GM21526 (cell line): ENCODE data around the gene DLGAP4.

Experiments
- ATAC-seq: cut with Tn5 transposase; IDR thresholded peaks from one replicate; pipeline ENCODE4 v1.9.1; 2021; ENCODE audit warnings: moderate library complexity; ENCODE audit not compliant: unreplicated experiment, low FRiP score

The DLGAP4 gene

GRCh38 chr20:36305602-36306551 is at the start of gene DLGAP4:
DLGAP4 (plus strand) TSS chr20:36306339; CDS start chr20:36431718, 125,379 bp downstream.
- ATAC-seq: no peak

- no peak for ATAC-seq
These were observed 46.7 kb upstream of the DLGAP4 start for GRCh38 chr20:36259177-36260061.

GRCh38 chr20:36260316-36260715 is 45.8 kb upstream of the DLGAP4 start:
- no peak for ATAC-seq

- ATAC-seq: no peak
These were observed 44.6 kb upstream of the DLGAP4 start for GRCh38 chr20:36261389-36262105.

- no peak for ATAC-seq
These were observed 43.7 kb upstream of the DLGAP4 start for GRCh38 chr20:36262440-36262839.

GRCh38 chr20:36264426-36265246 is 41.5 kb upstream of the DLGAP4 start:
- no peak for ATAC-seq

GRCh38 chr20:36266189-36266588 is 40.0 kb upstream of the DLGAP4 start:
- no peak for ATAC-seq

GRCh38 chr20:36267605-36268381 is 38.3 kb upstream of the DLGAP4 start:
- no peak for ATAC-seq

- no peak for ATAC-seq
These were observed 37.4 kb upstream of the DLGAP4 start for GRCh38 chr20:36268440-36269342.

- ATAC-seq: no peak
These were observed 36.6 kb upstream of the DLGAP4 start for GRCh38 chr20:36269507-36269906.

- ATAC-seq: no peak
These were observed 35.1 kb upstream of the DLGAP4 start for GRCh38 chr20:36270744-36271638.

GRCh38 chr20:36271639-36272546 is 34.2 kb upstream of the DLGAP4 start:
- ATAC-seq: no peak

- no peak for ATAC-seq
These were observed 33.5 kb upstream of the DLGAP4 start for GRCh38 chr20:36272547-36273220.

GRCh38 chr20:36273414-36274180 is 32.5 kb upstream of the DLGAP4 start:
- ATAC-seq: no peak
